Heart left ventricle (tissue), 16 donors: Measurements from ENCODE around the gene VPS45. TPM values are rescaled to one million over a fixed set of nuclear protein-coding genes. Genes with fewer than 3 reads are reported as not detected.

Experiments
- ATAC-seq, 4 donors: fragments of 200-7000 bp; cut with Tn5 transposase; one replicate each; pipeline ENCODE4 v1.9.1; 2020 to 2022; ENCODE audit warnings: moderate library complexity in 4 of 4, mild to moderate bottlenecking in 3 of 4, moderate number of reproducible peaks in 1 of 4
- DNase-seq, 5 donors: peaks; one replicate each; pipeline ENCODE4 v3.0.0-alpha.2; 2020
- H3K27ac ChIP-seq, 12 donors: fragments of 200-600 bp; sonication (generic) in 4 of 12; one replicate each; pipeline versions ENCODE4 v1.5.0 to v1.8.0; 2016 to 2022; ENCODE audit warnings: mild to moderate bottlenecking in 2 of 12
- H3K27me3 ChIP-seq, 9 donors: fragments of 200-600 bp; sonication (generic) in 2 of 9; one replicate each; pipeline versions ENCODE4 v1.5.1 to v1.8.0; 2016 to 2022; ENCODE audit warnings: mild to moderate bottlenecking in 3 of 9
- H3K36me3 ChIP-seq, 9 donors: fragments of 200-600 bp; sonication (generic) in 2 of 9; one replicate each; pipeline versions ENCODE4 v1.5.0 to v1.8.0; 2018 to 2022; ENCODE audit warnings: mild to moderate bottlenecking in 2 of 9
- H3K4me1 ChIP-seq, 12 donors: fragments of 200-600 bp; sonication (generic) in 4 of 12; one replicate each; pipeline versions ENCODE4 v1.5.0 to v1.8.0; 2016 to 2022; ENCODE audit warnings: mild to moderate bottlenecking in 3 of 12
- H3K4me3 ChIP-seq, 12 donors: fragments of 200-600 bp; sonication (generic) in 4 of 12; one replicate each; pipeline versions ENCODE4 v1.5.0 to v1.8.0; 2017 to 2022; ENCODE audit warnings: mild to moderate bottlenecking in 9 of 12, moderate library complexity in 4 of 12
- H3K9me3 ChIP-seq, 12 donors: fragments of 200-600 bp; sonication (generic) in 4 of 12; one replicate each; pipeline versions ENCODE4 v1.5.0 to v1.8.0; 2016 to 2022; ENCODE audit warnings: mild to moderate bottlenecking in 1 of 12
- CTCF ChIP-seq, 12 donors: fragments of 200-600 bp; sonication (generic) in 4 of 12; IDR thresholded peaks; one replicate each; pipeline versions ENCODE4 v1.5.0 to v1.8.0; 2018 to 2022; ENCODE audit warnings: antibody characterized with exemption in 12 of 12, mild to moderate bottlenecking in 5 of 12
- POLR2A ChIP-seq, 2 donors: fragments of 450-650 bp; IDR thresholded peaks; one replicate each; pipeline ENCODE4 v1.6.1; 2017; ENCODE audit warnings: antibody characterized with exemption in 2 of 2, mild to moderate bottlenecking in 2 of 2, moderate library complexity in 2 of 2
- WGBS, 4 donors: extraction: QIAGEN DNeasy Blood & Tissue Kit in 2 of 4; methylation state at CpG; one replicate each; pipeline versions ENCODE4 v1.1.5 to v1.1.7; 2013 to 2018; 5-methylcytosine and 5-hydroxymethylcytosine counted together
- intact Hi-C, 10 donors: fragments of 100-400 bp; cut with DNase I; formaldehyde crosslinking; loops; one replicate each; pipeline versions ENCODE4 v1.11.1 to v1.14.2; 2022
- polyA plus RNA-seq, 2 donors: library from polyadenylated mRNA; stranded (reverse); fragments of 200-250 nt; gene quantifications; one replicate each; pipeline ENCODE4 v1.2.3, GENCODE V29; 2013
- total RNA-seq, 9 donors: library from RNA; depleted of rRNA in 2 of 9; stranded (reverse); fragments of >200 nt in 2 of 9; fragmentation: NEBNext Ultra II Directional in 3 of 9; extraction: Animal tissue kit (Norgen Biotek cat#: 25700) in 3 of 9; gene quantifications; one replicate each; pipeline versions ENCODE4 v1.1.0 to v1.2.4, GENCODE V29; 2016 to 2023
- donor health status: ischemic (EF 13 %, LVEDD 7.1; RV severe dilation, severe dysfunction).
- donor health status: healthy with polysubstance abuse.
- donor health status: DM: no; HTN: yes; CAD: no.
- donor health status: DM: no; HTN: no; CAD: no.
- donor health status: ischemic (EF 25% LVEDD 6.9; RV normal size, moderate dysfunction).
- donor health status: ischemic (EF 25% LVEDD 5.7; RV mildly dilated, moderate dysfunction).
- donor health status: healthy.
- donor health status: DM: yes; HTN: yes; CAD: no.
- donor health status: ischemic (EF 35%, LVEDD 5.7; RV mildly dilated, moderate dysfunction).
- donor health status: nonischemic (EF 11% LVEDD 7.7; RV severe dilation, severe dysfunction).
- donor health status: DM: yes; HTN: yes; CAD: no.
- donor health status: PGD.
- donor health status: ischemic (EF 29% LVEDD 5.4; RV normal size, mild dysfunction).
- donor health status: nonischemic (EF 23%, LVEDD 6.1; RV moderate dilation, normal function).

Gene VPS45
- total and polyA plus RNA-seq, 11 donors, result 30.4 to 67.7 (median 49.2) TPM

GRCh38 chr1:150118716-150119115 lies 51.1 kb downstream of the VPS45 start:
- H3K4me3 ChIP-seq, result no peak overlapping the region
- peaks cover 0 to 32% (median 7%) of the 10 kb centered on the region in 9 donors for H3K36me3 ChIP-seq
- intact Hi-C loops, result no loop called here
- no peaks in the 10 kb centered on the region for H3K27me3 ChIP-seq
- DNase-seq, result no peak
- H3K27ac ChIP-seq, result no peak overlapping the region
- peaks cover 0 to 5% (median 0%) of the 10 kb centered on the region in 12 donors for H3K4me1 ChIP-seq
- 70 to 81% (median 77%) methylated on average over 2 of the region's 2 CpGs for WGBS, 4 donors
- peaks cover 0 to 18% (median 7%) of the 10 kb centered on the region in 12 donors for H3K9me3 ChIP-seq
- TF ChIP-seq POLR2A (IDR thresholded peaks at IDR 0.05), result no peak
- no peak for TF ChIP-seq CTCF (IDR thresholded peaks at IDR 0.05)
- ATAC-seq, result no peak

GRCh38 chr1:150121236-150121862 lies 53.8 kb downstream of the VPS45 start:
- DNase-seq, result no peak
- Histone ChIP-seq H3K9me3 (no peaks in the 10 kb centered on the region), H3K27ac (no peak overlapping the region), H3K4me3 (no peak overlapping the region), H3K4me1 (peaks cover 0 to 5% (median 0%) of the 10 kb centered on the region in 12 donors), H3K36me3 (peaks cover 0 to 24% (median 0%) of the 10 kb centered on the region in 9 donors), H3K27me3 (no peaks in the 10 kb centered on the region)
- intact Hi-C loops, result no loop called here
- TF ChIP-seq CTCF (IDR thresholded peaks at IDR 0.05), result no peak
- TF ChIP-seq POLR2A (IDR thresholded peaks at IDR 0.05), result no peak
- 70 to 83% (median 75%) methylated on average over 1 of the region's 1 CpG for WGBS, 4 donors
- no peak for ATAC-seq

GRCh38 chr1:150126811-150127210 lies 59.2 kb downstream of the VPS45 start:
- intact Hi-C loops, result no loop called here
- DNase-seq, result no peak
- no peaks in the 10 kb centered on the region for H3K9me3 ChIP-seq
- 92 to 98% (median 94%) methylated on average over 2 of the region's 2 CpGs for WGBS, 4 donors
- no peaks in the 10 kb centered on the region for H3K4me1 ChIP-seq
- H3K27me3 ChIP-seq, result no peaks in the 10 kb centered on the region
- no peak for TF ChIP-seq CTCF (IDR thresholded peaks at IDR 0.05)
- TF ChIP-seq POLR2A (IDR thresholded peaks at IDR 0.05), result no peak
- H3K27ac ChIP-seq, result no peak overlapping the region
- peaks cover 0 to 39% (median 7%) of the 10 kb centered on the region in 9 donors for H3K36me3 ChIP-seq
- ATAC-seq, result no peak
- H3K4me3 ChIP-seq, result no peak overlapping the region

GRCh38 chr1:150127464-150127863 lies 59.9 kb downstream of the VPS45 start:
- Histone ChIP-seq H3K27me3 (no peaks in the 10 kb centered on the region), H3K27ac (no peak overlapping the region), H3K36me3 (peaks cover 0 to 35% (median 4%) of the 10 kb centered on the region in 9 donors), H3K9me3 (no peaks in the 10 kb centered on the region), H3K4me3 (no peak overlapping the region), H3K4me1 (no peaks in the 10 kb centered on the region)
- TF ChIP-seq POLR2A (IDR thresholded peaks at IDR 0.05), result no peak
- intact Hi-C loops, result no loop called here
- DNase-seq (no peak), ATAC-seq (no peak)

GRCh38 chr1:150127868-150128267 lies 60.3 kb downstream of the VPS45 start:
- Histone ChIP-seq H3K27me3 (no peaks in the 10 kb centered on the region), H3K4me3 (no peak overlapping the region), H3K9me3 (no peaks in the 10 kb centered on the region), H3K4me1 (no peaks in the 10 kb centered on the region), H3K27ac (no peak overlapping the region), H3K36me3 (peaks cover 0 to 36% (median 4%) of the 10 kb centered on the region in 9 donors)
- no peak for TF ChIP-seq CTCF (IDR thresholded peaks at IDR 0.05)
- TF ChIP-seq POLR2A (IDR thresholded peaks at IDR 0.05), result no peak
- intact Hi-C loops, result no loop called here
- DNase-seq, result no peak
- ATAC-seq, result no peak
- 96 to 98% (median 97%) methylated on average over 7 of the region's 7 CpGs for WGBS, 4 donors
